ENCODE results near the gene CAMK2B.

CAMK2B gene

DNA sequence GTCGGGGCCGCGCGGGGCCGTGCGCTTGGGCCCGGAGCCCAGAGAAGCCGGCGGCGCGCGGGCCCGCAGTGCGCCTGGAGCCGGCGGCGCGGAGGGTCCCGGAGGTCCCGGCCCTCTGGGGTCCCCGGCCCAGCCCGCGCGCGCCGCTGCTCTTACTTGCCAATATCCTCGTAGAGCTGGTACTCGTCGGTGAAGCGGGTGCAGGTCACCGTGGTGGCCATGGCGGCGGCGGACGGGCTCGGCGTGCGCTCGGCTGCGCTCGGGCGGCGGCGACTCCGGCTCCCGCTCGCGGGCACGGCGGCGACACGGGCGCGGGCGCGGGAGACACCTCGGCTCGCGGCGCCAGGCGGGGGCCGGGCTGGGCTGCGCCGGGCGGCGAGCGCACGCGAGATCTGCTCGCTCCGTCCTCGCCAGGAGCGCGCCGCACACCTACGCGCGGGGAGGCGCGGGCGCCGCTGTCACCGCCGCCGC is at the start of gene CAMK2B:
Gene CAMK2B, minus strand, starts transcription at position 394 of the 471 bp plus-strand sequence. Its CDS starts 173 bp downstream, at position 221.
- DNase-seq = peak; percentile 19

DNA sequence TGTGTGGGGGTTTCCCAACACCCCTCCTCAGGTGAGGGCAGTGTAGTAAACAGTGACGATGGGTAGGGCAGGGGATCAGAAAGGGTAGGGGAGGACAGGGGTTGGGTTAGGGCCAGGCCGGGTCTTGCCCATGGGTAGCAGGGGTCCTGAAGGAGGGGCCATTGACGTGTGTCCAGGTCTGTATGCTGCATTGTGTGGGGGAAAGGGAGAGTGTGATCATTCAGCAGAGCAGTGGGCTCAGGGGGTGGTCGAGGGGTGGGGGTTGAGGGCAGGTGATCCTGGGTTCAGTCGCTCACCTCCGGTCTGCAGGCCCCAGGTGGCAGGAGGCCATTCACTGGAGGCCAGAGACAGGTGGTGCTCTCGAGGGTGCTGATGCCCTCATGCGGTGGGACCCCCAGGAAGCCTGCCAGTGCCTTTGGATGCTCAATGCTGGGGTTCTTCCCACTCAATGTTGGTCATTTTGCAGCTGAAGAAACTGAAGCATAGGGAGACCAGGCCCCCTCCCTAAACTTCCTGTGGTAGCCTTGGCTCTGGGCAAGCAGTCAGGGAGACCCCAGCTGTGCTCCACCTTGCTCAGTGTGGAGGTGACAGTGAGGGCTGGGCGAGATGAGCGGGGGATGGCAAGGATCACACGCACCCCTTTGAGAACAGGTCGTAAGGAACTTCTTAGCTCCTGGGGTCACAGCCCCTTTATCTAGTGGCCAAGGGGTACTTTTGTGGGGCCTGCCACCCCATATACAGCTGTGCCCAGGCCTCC is 48.8 kb upstream of the CAMK2B start:
- no peak for DNase-seq

DNA sequence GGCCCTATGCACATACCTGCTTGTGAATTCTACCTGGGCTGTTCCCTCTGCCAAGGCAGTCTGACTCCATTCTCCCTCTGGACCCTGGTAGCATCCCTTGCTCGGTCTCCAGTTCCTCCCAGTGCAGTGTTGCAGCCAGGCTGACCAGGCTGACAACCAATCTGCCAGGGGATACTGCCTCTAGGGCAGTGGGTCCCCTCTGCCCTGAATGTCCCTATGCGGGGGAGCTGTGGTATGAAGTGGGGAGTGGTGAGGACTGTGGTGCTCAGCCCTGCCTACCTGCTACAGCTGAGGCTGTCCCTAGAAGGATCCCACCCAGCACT is 48.0 kb upstream of the CAMK2B start:
- DNase-seq = no peak

DNA sequence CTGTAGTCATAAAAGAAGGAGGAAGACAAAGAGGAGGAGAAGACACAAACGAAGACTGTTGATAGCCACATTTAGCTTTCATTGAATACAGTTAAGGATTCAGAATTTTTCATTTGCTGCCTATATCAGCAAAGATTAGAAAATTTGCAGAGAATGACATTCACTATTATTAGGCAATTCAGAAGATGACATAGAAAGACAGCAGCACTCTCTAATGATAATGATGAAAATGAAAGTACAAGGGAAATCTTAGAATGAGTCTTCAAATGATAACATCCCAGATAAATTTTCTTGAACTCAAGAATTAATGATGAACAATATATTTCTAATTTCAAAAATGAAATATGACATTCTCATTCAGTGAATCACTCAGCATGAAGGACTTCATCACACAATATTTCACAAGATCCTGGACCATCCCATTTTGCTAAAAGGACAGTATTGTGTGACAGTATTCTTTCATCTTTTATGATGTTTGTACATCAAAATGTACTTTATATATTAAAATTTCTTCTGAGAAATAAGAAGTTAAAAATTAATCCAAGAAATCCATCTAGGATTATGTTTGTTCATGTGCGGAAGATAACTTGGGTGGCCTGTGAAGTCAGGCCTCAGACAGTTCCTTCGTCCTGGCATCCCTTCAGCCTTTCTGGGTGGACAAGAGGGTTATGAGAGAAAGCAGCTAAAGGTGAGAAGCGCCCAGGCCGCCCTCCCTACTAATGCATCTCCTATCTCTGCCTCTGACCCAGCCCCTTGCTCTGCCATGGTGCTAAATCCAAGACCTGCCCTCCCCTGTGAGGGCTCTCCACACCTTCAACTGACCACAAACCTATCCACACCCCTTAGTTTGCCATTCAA is 47.4 kb upstream of the CAMK2B start:
- no peak for DNase-seq

DNA sequence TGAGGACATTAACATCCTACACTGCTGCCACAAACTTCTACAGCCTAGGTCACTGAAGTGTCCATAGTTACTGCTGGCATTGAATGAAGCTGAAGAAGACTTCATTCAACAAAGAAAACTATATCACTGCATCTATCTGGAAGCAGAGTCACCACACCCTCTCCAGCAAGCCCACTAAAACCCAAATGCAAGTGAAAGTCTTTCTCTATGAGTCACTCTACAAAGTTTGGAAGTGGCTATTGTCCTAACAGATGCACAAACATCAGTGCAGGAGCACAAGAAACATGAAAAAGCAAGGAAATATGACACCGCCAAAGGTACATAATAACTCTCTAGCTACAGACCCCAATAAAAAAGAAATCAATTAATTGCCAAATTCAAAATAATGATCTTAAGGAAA is 43.5 kb upstream of the CAMK2B start:
- no peak for DNase-seq

DNA sequence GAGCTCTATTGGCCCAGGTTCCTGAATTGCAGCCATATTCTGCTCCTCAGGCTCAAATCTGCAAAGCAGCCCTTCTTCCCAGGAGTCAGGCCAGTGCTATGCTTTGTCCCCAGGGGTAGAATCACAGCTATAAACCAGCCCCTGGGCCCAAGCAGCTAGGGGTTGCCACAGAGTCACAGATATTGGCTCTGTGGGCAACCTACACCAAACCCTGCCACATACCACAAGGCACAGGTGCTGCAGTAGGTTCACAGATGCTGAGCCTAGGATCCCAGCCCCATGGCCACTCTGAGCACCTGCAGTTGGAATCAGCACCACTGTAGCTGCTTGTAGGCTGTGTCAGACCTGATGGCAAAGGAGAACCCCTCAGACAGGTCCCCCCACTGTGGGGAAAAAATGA is 43.1 kb upstream of the CAMK2B start:
- no peak for DNase-seq

DNA sequence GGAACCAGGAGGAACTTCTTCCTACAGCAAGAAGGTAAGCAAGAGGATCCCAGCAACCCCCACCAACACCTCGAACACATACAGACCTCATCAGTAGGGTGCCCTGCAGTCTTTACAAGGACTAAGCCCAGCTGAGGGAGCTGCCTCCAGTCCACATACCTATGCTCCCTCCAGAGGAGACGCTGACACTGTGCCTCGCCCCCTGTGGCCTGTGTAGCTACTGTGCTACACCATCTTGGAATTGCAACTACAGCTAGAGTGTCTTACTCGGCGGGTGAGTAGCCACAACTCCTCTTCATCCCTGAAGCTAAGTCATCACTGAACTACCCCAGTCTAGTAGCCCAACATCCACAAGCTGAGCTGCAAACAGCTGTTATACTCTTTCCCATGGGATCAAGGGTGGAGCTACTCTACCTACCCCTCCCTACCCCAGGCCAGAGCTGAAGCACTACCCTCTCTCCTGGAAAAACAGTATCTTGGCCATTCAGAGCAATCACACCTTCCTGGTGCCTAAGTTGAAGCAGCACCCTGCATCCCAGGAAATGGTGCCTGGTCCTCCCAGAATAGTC is 42.2 kb upstream of the CAMK2B start:
- no peak for DNase-seq

DNA sequence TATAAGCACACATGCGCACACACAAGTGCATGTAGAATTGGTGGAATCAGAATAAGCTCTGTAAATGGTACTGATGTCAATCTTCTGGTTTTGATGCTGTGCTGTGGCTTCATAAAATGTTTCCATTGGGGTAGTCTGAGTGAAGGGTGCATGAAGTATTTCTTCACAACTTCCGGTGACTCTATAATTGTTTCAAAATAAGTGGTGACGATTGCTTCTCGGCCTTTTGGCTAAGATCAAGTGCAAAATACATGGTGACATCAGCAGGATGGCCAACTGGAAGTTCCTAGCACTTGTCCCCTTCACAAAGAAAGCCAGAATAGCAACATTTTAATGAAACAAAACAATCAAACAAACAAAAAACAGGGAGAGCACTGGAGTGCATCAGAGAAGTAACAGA is 41.6 kb upstream of the CAMK2B start:
- no peak for DNase-seq

DNA sequence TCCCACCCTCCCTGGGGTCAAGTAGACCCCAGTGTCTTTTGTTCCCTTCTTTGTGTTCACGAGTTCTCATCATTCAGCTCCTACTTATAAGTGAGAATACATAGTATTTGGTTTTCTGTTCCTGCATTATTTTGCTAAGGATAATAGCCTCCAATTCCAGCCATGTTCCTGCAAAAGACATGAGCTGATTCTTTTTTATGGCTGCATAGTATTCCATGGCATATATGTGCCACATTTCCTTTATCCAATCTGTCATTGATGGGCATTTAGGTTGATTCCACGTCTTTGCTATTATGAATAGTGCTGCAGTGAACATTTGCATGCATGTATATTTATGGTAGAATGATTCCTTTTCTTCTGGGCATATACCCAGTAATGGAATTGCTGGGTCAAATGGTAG is 28.3 kb upstream of the CAMK2B start:
- no peak for DNase-seq

DNA sequence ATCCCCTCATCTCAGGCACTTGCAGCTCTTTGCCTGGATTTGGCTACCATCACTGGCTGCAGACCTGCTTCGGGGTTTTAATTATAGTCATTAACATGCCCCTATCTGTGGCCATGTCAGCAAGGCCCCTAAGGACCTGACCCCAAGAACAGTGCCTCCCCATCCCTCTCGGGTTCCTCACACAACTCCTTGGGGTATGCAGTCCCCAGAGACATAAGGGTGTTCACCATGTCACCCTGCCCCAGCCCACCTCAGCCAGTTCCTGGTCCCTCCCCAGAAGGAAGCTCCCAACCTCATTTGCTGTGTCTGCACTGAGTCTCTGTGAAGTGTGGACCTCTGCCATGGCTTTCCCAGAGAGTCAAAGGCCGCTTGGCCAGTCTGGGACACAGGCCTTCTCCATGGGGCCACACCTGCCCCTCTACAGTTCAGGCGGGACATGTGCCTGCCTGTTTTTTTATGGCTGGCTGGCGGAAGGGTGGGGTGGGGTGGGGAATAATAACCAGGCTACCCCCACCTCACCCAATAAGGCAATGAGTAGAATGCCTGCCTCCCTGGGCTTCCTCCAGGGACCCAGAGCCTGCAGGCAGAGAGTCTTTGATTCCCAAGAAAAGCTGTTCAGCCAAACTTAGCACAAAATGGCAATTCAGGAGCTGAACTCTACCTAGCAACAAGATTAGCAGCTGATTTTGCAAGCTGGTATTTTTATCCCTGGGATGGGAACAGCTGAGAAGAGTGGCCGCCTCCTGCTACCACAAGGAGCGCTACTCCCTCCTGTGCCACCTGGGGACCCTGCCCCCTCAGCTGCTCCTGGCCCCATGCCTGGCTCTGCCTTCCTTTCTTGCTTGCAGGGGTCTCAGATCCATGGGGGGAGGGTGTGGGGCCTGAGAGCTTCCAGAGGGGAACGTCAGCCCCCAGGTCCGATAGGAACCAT is 23.7 kb upstream of the CAMK2B start:
- DNase-seq = no peak

DNA sequence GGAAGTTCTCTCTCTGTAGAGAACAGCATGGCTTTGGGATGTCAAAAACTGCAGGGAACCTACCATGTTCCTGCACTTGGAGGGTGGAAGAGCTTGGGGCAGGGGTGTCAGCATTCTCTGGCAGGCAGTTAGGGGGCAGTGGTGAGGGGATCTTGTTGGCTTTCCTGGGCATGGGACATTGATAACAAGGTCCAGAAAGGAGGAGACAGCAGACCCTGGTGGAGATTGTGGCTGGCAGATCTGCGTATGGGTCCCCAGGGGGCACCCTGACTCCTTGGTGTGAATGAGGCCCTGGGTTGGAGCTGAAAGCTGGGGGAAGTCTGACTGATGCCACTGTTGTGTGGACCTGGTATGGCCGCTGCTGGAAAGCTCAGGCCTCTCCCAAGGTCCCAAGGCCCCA is 22.9 kb upstream of the CAMK2B start:
- peak; percentile 38 for DNase-seq

DNA sequence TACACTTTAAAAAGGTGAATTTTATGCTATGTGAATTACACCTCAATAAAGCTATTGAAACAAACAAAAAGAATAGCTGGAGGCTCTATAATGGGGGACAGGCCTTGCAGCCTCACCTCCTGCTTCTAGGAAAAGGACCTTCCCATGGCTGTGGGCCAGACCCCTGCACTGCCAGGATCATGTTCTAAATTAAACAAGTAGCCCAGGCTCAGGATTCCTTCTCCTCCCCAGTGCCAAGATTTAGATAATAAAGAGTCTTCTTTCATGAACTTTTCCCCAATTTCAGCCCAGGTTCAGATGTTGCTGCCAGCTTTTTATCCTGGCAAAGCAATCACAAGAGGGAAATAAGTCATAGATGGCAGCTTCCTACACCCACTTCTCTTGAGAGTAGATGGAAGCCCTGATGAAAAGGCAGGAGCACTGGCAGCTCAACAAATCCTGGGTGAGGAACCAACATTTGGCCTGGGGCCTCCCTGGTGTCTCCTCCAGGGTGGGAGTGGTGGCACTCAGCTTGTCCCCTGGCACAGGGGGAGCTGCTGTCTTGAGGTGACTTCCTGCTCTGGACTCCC is 22.2 kb upstream of the CAMK2B start:
- DNase-seq = no peak

DNA sequence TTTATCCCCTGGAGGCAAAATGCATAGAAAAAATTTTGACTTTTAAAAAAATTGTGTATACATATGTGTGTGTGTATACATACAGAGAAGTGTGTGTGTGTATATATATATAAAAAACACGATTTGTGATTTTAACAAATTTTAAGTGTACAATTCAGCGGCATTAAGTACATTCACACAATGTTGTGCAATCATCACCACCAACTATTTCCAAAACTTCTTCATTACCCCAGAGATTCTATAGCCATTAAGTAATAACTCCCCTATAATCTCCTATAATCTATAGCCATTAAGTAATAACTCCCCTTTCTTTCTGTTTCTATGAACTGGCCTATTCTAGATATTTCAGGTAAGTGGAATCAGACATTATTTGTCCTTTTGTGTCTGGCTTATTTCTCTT is 20.7 kb upstream of the CAMK2B start:
- DNase-seq = no peak

DNA sequence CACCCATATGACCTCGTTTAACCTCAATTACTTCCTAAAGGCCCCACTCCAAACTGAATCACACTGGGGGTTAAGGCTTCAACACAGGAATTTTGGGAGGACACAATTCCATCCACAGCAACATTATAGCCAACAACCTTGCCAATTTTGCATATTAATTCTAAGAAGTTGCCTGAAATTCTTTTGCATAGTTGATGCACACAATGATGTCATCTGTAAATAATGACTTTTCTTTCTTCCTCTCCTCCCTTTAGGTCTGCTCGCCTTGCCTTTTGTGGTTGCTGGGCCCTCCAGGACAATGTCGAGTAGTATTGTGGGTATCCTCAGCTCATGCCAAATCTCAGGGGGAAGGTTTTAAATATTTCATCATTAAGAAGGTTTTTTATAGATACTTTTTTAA is 16.0 kb upstream of the CAMK2B start:
- DNase-seq = no peak

DNA sequence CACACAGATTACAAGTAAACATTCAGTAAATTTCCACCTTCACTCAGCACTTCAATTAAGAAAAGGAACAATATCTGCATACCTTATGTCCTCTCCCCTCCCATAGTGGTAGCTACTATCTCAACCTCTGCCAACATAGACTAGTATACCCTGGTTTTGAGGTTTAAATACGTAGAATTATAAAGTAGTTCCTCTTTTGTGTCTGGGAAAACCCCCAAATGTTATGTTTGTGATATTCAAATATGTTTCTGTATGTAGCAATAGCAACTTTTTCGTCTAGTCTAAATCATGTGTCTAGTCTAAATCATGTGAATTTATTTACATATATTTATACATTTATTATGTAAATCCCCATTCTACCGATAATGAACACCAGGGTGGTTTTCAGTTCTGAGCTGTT is 13.2 kb upstream of the CAMK2B start:
- DNase-seq = no peak

DNA sequence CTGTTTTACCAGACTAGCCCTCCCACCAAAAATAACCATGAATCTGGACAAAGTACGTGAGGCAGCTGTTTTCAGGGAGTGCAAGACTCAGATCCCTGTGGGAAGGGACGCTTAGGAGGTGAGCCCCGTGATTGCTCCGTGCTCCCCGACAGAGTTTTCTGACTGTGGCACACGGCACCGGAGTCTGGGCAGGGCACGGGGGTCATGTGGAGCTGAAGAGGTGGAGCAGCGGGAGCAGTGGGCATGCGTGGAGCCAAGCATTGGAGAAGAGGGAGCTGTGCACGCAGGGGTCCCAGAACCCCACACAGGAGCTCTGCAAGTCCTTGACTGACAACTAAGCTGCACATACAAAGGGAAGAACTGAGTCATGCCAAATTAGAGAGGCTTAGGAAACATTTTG is 11.1 kb upstream of the CAMK2B start:
- no peak for DNase-seq

DNA sequence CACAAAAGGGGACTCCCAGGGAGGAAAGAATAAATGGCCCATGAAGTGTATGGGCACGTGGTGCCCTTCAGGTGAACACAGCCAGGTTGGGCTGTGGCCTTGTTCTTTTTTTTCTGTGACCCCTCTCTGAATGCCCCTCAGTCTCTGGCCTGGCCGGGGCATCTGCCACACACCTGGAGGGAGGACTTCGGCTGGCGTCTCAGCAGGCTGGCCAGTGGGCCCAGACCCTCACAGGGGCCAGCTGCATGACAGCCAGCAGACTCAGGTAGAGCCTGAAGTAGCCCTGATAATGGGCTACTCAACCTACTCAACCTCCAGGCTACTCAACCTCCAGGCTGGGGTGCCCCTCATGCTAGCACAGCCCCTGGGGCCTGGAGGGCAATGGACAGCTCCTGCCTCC is 9.8 kb upstream of the CAMK2B start:
- DNase-seq = no peak

DNA sequence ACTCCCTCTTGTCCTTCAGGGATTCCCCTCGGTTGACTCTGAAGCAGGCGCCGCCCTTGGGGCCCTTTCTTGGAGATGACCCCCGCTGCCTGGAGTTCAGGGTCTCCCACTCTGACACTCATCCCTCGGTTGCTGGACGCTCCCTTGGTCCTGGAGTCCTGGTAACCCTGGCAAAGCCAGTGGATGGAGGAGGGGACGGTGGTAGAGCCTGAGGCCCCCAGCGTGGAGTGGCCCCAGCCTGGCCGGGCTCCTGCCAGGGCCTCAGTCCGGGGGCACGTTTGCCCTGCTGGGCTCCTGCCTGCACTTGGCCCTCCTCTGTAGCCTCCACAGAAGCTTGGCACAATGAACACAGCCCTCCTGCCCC is 9.3 kb upstream of the CAMK2B start:
- no peak for DNase-seq

DNA sequence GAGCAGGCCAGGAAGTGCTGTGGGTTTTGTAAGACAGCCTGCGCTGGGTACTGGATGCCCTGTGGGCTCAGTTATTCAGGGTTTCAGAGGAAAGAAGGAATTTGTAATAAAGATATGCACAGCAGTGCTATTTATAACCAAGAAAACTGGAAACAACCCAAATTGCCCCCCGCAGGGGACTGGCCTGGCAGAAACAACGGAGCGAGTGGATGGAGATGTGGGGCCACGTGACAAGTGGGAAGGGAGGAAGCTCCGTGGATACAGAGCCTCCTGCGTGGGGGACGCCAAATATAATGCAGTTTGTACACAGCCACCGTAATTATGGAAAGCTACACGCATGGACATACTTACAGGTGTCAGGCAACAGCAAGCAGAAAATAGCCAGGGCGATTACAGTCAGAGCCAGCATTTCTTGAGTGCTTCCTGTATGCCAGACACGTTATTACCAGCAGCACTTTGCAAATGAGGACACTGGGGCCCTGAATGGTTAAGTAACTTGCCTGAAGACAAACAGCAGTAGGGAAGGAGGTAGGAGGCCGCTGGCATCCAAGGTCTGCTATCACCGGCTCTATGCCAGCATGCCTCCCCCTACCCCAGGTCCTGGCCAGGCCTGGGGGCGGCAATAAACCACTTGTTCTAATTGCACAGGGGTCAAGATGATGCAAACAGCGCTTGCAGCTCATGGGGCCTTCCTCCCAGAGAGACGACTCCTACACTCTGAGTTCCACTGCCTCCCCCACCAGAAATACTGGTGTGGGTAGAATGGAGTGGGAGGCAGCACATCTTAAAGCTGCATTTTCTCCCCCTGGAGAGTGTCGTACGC is 8.7 kb upstream of the CAMK2B start:
- no peak for DNase-seq

DNA sequence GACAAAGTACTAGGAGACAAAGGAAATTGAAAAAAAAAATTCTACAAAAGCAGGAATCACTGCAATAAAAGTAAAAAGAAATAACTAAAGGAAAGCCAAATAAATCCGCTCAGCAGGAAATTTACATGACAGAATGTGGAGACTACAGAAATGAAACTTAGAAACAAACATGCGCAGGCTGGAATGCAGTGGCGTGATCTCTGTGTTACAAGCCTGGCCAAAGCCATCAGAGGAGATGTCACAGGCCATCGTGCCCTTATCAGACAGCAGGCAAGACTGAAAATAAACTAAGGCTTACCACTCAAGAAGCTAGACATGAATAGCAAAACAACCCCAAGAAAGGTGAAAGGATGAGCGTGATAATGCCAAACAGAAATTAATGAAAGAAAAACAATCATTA is 6.3 kb upstream of the CAMK2B start:
- DNase-seq = no peak

DNA sequence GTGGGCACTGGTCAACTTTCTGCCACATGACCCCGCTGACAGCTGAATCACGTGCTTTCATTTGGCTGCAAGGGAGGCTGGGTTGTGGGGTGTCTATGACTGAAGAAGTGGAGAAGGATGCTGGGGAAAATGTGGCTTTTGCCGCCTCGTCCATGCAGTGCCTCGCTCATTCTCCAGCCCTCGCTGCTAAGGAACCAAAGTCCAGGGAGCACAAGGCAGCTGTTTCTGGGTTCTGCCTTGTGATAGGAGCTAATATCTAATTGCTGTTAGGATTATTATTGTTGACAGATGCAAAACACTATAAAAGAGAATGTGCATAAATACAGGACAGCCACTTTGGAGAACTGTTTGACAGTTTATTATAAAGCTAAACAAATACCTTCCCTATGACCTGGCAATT is 4.9 kb upstream of the CAMK2B start:
- no peak for DNase-seq

DNA sequence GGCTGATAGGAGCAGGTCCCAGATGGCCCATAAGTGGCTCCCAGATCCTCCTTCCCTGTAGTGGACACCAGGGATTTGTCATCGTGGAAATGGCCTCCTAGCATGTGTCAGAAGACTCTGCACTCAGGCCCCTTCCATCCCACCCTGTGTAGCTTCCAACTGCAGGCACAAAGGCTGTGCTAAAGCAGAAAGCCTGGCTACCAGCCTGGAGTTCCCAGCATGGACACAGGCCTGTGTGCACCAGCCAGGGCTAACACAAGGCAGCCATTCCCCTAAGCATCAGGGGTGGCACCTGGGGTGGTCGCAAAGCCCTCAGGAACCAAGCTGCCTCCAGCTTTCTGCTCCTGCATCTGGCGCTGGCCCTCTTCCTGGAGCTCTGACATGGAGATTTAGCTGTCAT is 4.5 kb upstream of the CAMK2B start:
- no peak for DNase-seq

Measured in NCI-H1092 treated with DMSO at 0.1 percent for 48 hours (cell line).